Right renal cortex interstitium (tissue), 3 donors: ENCODE results near the gene NMRK2. TPM values are rescaled to one million over a fixed set of nuclear protein-coding genes. Genes with fewer than 3 reads are reported as not detected.

Source experiments
- DNase-seq, 3 donors: peaks; one replicate each; pipeline ENCODE4 v3.0.0-alpha.2; 2013; ENCODE audit warnings: low read depth in 3 of 3, low spot score in 2 of 3
- polyA plus RNA-seq, 3 donors: library from polyadenylated mRNA; unstranded; fragments of 120-200 nt; gene quantifications; one replicate each; pipeline ENCODE4 v1.2.1, GENCODE V29; 2013; ENCODE audit not compliant: insufficient read length in 3 of 3

NMRK2 gene
- polyA plus RNA-seq, 3 donors = 0.14 to 0.50 (median 0.27) TPM

GRCh38 chr19:3980353-3981251 lies 47.7 kb downstream of the NMRK2 start:
- DNase-seq = no peak

DNA sequence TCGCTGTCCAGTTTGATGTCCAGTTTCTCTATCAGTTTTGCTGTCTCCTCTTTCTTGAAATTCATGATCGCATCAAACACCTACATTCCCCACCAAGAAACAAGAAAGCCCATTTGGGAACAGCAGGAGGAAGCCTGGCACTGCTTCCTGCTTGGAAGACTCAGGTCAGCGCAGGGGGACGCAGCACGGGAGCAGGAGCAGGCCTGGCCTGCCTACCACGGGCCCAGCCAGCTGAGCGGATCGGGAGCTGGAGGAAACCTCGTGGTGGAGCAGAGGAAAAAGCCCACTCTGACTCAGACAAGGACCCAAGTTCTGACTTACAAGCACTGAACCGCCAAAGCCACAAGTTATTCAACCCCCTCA lies 48.5 kb downstream of the NMRK2 start:
- DNase-seq = no peak

GRCh38 chr19:3981736-3982681 lies 49.1 kb downstream of the NMRK2 start:
- DNase-seq = no peak

GRCh38 chr19:3982701-3983541 lies 50.1 kb downstream of the NMRK2 start:
- DNase-seq = no peak

DNA sequence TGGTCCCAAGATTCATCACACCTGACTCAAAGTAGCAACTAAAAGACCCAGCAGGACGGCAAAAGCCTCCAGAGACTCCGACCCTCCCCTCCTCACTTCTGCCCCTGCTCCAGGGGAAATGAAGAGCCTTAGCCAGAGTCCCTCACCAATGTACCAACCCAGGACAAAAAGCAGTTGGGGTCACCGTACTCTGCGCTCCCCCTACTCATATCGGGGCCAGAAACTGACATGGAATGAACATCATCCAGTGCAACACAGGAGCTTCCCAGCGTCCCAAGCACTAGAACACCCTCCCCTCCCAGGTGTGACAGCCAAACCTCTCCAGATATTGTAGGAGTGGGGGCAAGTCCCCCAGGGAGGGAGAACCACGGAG lies 50.7 kb downstream of the NMRK2 start:
- DNase-seq = no peak

DNA sequence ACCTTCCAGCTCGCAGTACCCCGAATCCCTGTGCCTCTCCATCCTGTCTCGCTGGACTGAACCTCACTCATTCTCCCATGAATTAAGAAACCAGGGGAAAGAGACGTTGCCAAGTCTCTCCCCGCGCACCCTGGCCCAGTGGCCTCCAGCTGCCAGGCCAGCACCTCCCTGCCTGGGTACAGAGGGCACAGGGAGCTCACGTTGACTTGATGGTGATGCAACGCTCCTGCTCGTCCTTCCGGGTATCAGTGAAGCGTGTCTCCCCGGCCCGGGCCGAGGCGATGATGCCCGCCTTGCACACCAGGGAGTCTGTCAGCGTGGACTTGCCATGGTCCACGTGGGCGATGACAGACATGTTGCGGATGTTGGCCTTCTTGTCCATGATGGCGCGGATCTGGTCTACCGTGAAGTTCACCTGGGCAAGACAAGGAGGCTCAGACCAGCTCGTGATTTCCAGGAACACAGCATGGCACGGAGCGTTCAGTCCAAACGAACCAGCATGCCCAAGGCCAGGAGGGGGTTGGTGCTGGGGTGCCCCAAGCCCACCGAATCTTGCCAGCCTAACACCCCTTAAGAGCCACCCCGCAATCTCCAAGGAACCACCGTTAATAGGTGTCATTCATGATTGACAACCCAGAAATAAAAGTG lies 51.2 kb downstream of the NMRK2 start:
- no peak for DNase-seq

DNA sequence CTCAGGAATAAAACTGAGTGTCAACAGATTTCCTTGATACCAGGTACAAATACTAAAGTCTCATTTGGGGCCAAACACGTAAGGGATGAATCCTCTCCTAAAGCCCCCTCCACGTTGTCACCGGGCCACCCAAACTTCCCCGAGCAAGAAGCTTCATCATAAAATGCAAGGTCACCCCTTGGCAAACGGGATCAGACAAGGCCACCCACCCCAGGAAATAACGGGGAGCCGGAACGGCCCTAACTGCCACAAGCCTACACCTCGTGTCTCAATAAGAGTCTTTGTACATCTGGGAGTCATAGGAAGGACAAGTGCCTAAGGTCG lies 51.7 kb downstream of the NMRK2 start:
- no peak for DNase-seq

DNA sequence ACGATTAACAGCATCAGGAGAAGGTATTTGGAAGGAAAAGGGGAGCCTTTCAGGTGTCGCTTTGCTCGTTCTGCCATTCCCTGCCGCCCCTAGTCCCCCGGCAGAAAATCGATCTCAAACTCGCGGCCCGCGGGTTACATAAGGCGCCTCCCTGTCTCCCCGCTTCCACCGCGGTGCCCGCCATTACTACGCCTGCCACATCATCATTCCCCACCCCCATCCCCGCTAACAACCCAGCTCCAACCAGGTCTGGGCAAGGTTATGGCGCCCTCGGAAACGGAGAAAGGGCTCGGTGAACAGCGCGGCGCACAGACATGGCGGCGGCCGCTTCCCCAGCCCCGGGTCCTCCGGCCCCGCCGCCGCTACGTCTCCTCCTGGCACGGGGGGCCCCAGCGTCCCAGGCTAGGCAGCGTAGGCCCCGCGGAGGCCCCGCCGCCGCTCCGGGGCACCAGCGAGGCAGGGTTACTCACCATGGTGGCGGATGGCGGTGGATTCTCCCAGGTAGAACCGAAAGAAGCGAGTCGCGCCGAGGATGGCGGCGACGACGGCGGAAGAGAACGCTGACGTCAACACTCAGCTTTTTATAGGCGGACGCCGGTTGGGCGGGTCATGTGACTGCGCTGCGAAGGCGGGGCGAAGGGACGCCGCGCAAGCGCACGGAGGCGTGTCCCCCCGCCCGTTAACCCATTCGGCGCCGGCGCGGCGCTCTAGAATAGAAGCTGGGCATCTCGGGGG lies 52.2 kb downstream of the NMRK2 start, which contains the start of gene EEF2:
EEF2 (minus strand) TSS at position 556 of the 735 bp plus-strand sequence; CDS start at position 473, 83 bp downstream.
- peak; percentile 87 to 90 (median 87) for DNase-seq

DNA sequence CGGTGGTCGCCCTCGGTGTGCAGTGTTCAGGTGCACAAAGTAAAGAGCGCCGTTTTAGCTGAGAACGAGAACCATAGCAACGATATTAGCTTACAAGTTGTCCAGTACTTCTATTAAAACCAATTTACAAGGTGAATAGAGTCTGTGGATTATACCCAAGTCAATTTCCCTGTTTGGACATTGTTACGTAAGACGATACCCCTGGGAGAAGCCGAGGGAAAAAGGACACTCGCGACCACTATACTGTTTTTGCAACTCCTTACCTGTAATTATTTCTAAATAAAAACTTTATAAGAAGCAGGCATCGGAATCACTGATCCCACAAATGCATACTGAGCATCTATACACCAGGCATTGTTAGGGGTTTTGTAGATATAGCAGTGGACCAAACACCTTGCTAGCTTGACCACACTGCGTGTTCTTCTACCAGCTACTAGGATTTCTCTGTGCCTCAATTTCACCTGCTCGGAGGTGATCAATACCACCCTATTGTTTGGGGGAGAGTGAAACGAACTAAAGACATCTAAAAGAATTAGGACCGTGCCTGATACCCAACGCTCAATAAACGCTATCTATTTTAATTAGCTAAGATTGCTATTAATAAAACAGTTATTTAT lies 52.9 kb downstream of the NMRK2 start:
- DNase-seq = no peak

- no peak for DNase-seq
Observed at GRCh38 chr19:3986260-3987041, 53.6 kb downstream of the NMRK2 start.

DNA sequence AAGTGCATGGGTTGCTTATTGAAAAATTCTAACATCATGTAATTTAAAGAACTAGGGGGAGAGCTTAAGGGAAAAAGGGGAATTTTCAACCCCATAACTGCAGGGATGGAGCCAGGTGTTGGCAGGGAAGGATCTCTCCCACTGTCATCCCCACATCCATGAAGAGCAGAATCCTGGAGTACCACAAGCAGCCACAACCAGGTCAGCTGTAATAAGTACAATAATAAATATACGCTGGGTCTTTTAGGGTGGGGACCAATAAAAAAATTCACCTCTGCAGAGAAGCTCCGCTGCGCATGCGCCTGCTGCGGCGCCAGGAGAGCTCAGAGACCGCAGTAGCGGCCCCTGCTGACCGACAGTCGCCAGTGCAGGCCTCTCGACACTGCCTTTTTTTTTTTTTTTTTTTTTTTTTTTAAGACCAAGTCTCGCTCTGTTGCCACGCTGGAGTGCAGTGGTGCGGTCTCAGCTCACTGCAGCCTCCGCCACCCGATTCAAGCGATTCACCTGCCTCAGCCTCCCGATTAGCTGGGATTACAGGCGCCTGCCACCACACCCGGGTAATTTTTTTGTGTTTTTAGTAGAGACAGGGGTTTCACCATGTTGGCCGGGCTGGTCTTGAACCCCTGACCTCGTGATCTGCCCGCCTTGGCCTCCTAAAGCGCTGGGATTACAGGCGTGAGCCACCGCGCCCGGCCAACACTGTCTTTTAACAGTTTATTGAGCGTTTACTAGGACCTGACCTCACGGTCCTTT lies 54.9 kb downstream of the NMRK2 start:
- DNase-seq = no peak

- no peak for DNase-seq
Observed at GRCh38 chr19:3990815-3991117, 57.9 kb downstream of the NMRK2 start.

Other genes starting within 250 kb of the NMRK2 start
- 10 to 100 TPM; 16.9 to 19.5 (median 19.3) TPM for gene PIP5K1C, start 232.6 kb upstream of the NMRK2 start, polyA plus RNA-seq
- gene TJP3, start 224.7 kb upstream of the NMRK2 start, polyA plus RNA-seq = 1 to 10 TPM; 6.5 to 9.4 (median 9.1) TPM
- gene APBA3, start 171.4 kb upstream of the NMRK2 start, polyA plus RNA-seq = 10 to 100 TPM; 10.3 to 11.6 (median 11.3) TPM
- 10 to 100 TPM; 30.5 to 31.9 (median 30.5) TPM for gene MRPL54, start 170.4 kb upstream of the NMRK2 start, polyA plus RNA-seq
- gene RAX2, start 160.8 kb upstream of the NMRK2 start, polyA plus RNA-seq = not detected
- 1 to 10 TPM in 2 of 3 donors, under 1 TPM in 1; 0.93 to 1.4 (median 1.0) TPM for gene MATK, start 146.7 kb upstream of the NMRK2 start, polyA plus RNA-seq
- gene ZFR2, start 64.0 kb upstream of the NMRK2 start, polyA plus RNA-seq = 1 to 10 TPM; 1.3 to 2.0 (median 1.5) TPM
- gene ATCAY, start 52.4 kb upstream of the NMRK2 start, polyA plus RNA-seq = under 1 TPM; 0.18 to 0.46 (median 0.18) TPM
- 10 to 100 TPM; 30.9 to 37.3 (median 30.9) TPM for gene DAPK3, start 38.0 kb downstream of the NMRK2 start, polyA plus RNA-seq
- gene EEF2, start 52.4 kb downstream of the NMRK2 start, polyA plus RNA-seq = 1,000 to 10,000 TPM; 1,409 to 1,651 (median 1,477) TPM
- gene PIAS4, start 74.7 kb downstream of the NMRK2 start, polyA plus RNA-seq = 10 to 100 TPM; 25.2 to 34.8 (median 29.6) TPM
- gene ZBTB7A, start 133.8 kb downstream of the NMRK2 start, polyA plus RNA-seq = 1 to 10 TPM; 7.2 to 9.0 (median 7.4) TPM
- 10 to 100 TPM; 77.1 to 97.2 (median 79.0) TPM for gene MAP2K2, start 191.1 kb downstream of the NMRK2 start, polyA plus RNA-seq
- 1 to 10 TPM in 2 of 3 donors, under 1 TPM in 1; 1.00 to 1.5 (median 1.5) TPM for gene CREB3L3, start 220.6 kb downstream of the NMRK2 start, polyA plus RNA-seq
- gene SIRT6, start 249.5 kb downstream of the NMRK2 start, polyA plus RNA-seq = 10 to 100 TPM; 12.8 to 14.6 (median 14.0) TPM
- 1 to 10 TPM in 1 of 3 donors, under 1 TPM in 2; 0.65 to 1.1 (median 0.76) TPM for gene ANKRD24, start 249.6 kb downstream of the NMRK2 start, polyA plus RNA-seq